Measurements from ENCODE around the gene KRT79. TPM values are rescaled to one million over a fixed set of nuclear protein-coding genes. Genes with fewer than 3 reads are reported as not detected.
A peak's percentile ranks its signal among the peaks of the same experiment; 100 is the strongest.

The KRT79 gene
- total and polyA plus RNA-seq, 9 of the 15 experiments (the other 6 are each of a cell fraction or from before 2014, with no cell fraction given): 0.03 to 2.3 (median 0.23) TPM; not detected in 2

- Histone ChIP-seq H3K36me3 (ENCODE audit: control insufficient read depth, insufficient read depth, low read length) (no peaks in the 10 kb centered on the region), H3K27me3 (ENCODE audit: control insufficient read depth in 2 of 2, insufficient read depth in 2 of 2, low read length in 2 of 2) (peaks cover 27 to 51% of the 10 kb centered on the region in 2 experiments), H3K4me3 (no peak overlapping the region), H3K4me2 (ENCODE audit: insufficient read depth, low read length) (no peak overlapping the region), H3K79me2 (ENCODE audit: control insufficient read depth, insufficient read depth, low read length) (no peaks in the 10 kb centered on the region), H4K20me1 (replicated peaks; ENCODE audit: control insufficient read depth, insufficient read depth, low read length) (peaks cover under 1% of the 10 kb centered on the region; the same call in 1 of the 2 replicates), H3K4me1 (replicated peaks in 1 of 2; ENCODE audit: control insufficient read depth in 2 of 2, insufficient read depth in 2 of 2, low read length in 2 of 2) (peaks cover 0 to 8% of the 10 kb centered on the region in 2 experiments; a peak in 2 of 5 replicates), H3K9me3 (replicated peaks; ENCODE audit: control insufficient read depth, insufficient read depth, low read depth, low read length) (no peaks in the 10 kb centered on the region), H3K9ac (ENCODE audit: insufficient read depth in 1 of 2, low read depth in 2 of 2, low read length in 2 of 2) (0 out of 4 replicates have a peak overlapping the region, but pooled peaks of 1 of the 2 experiments have one; percentile 13), H3K9me1 (ENCODE audit: control insufficient read depth, insufficient read depth, low read length) (no peaks in the 10 kb centered on the region), H2AFZ (ENCODE audit: low read depth, low read length) (no peak overlapping the region), H3K27ac (ENCODE audit: extremely low read depth, low read depth, low read length) (no peak overlapping the region)
- intact Hi-C loops (cut with micrococcal nuclease): no loop called here
- no peak for TF ChIP-seq ZNF785 (CRISPR knock-in tag; IDR thresholded peaks at IDR 0.05)
- TF ChIP-seq ZHX1 (conservative IDR thresholded peaks at IDR 0.05; ENCODE audit: low read length): no peak
- FAIRE-seq (no peak), ATAC-seq (no peak), DNase-seq (ENCODE audit: extremely low read depth in 1 of 4, low spot score in 3 of 4) (no peak)
- 0% methylated on average over 7 of the region's 8 CpGs for WGBS (ENCODE audit: insufficient coverage, low coverage, missing lambda C conversion rate)
- POLR2A ChIA-PET: interaction anchor here (1.4 kb wide), 1 partner anchor 19 kb away, joined by 4 read pairs; no protein-coding TSS in a partner anchor
- no TSS peak for BruUV-seq (replicated peaks)
- CTCF ChIA-PET (ENCODE audit: low intra/inter-chr PET ratio): no interaction called here
- in situ Hi-C loops (cut with MboI): no loop called here
Observed at GRCh38 chr12:52829986-52830770, 3.9 kb downstream of the KRT79 start.

Measured in K562 (cell line).